K562 (cell line): Measurements from ENCODE around the gene ATF7IP. TPM values are rescaled to one million over a fixed set of nuclear protein-coding genes. Genes with fewer than 3 reads are reported as not detected.
A peak's percentile ranks its signal among the peaks of the same experiment; 100 is the strongest.

Experiments
- ATAC-seq: fragments of 200-7000 bp; cut with Tn5 transposase; 3 replicates; pipeline ENCODE4 v1.9.1; 2020; ENCODE audit warnings: moderate library complexity
- BruUV-seq: library from RNA; stranded (reverse); fragments of 400-500 nt; replicated peaks from 2 replicates; lab custom pipeline; 2021; lab: Mats Ljungman, UMichigan
- CTCF ChIA-PET: fragments of 300-600 bp; formaldehyde crosslinking; extraction: SDS; loops from one replicate; lab custom pipeline; 2021; ENCODE audit warnings: low intra/inter-chr PET ratio; lab: Yijun Ruan, JAX
- POLR2A ChIA-PET: fragments of 300-600, 350-650 bp; sonication (Branson Sonifier 250); formaldehyde crosslinking; extraction: SDS; loops from one replicate; lab custom pipeline; 2021; ENCODE audit warnings: antibody characterized with exemption, inconsistent platforms; lab: Yijun Ruan, JAX
- DNase-seq, 4 experiments: peaks; one replicate each; pipeline versions ENCODE4 v3.0.0 to v3.0.0-alpha.2; 2011 to 2018; ENCODE audit warnings: low spot score in 3 of 4, mixed read lengths in 3 of 4; ENCODE audit errors: extremely low read depth in 1 of 4
- FAIRE-seq: peaks from 2 replicates; lab custom pipeline; 2011; peaks lifted over from hg19 to GRCh38; lab: Jason Lieb, UNC
- H2AFZ ChIP-seq: 2 replicates; pipeline ENCODE4 v1.6.0; 2011; ENCODE audit warnings: low read depth, low read length, control low read depth, inconsistent platforms
- H3K27ac ChIP-seq: fragments of 200-600 bp; 3 replicates; pipeline ENCODE4 v1.8.0; 2011; ENCODE audit warnings: low read depth, mild to moderate bottlenecking, control low read depth, inconsistent platforms, low read length, moderate library complexity, mixed read lengths; ENCODE audit errors: extremely low read depth
- H3K27me3 ChIP-seq, 2 experiments: fragments of 300-600 bp in 1 of 2; 2 replicates in 1 of 2; 3 replicates in 1 of 2; pipeline versions ENCODE4 v1.6.0 to v1.8.0; 2011; ENCODE audit warnings: inconsistent platforms in 2 of 2, low read length in 2 of 2, mild to moderate bottlenecking in 1 of 2, mixed read lengths in 1 of 2, moderate library complexity in 1 of 2; ENCODE audit not compliant: control insufficient read depth in 2 of 2, insufficient read depth in 2 of 2
- H3K36me3 ChIP-seq: fragments of 300-600 bp; 3 replicates; pipeline ENCODE4 v1.8.0; 2011; ENCODE audit warnings: mild to moderate bottlenecking, low read length, inconsistent platforms; ENCODE audit not compliant: control insufficient read depth, insufficient read depth
- H3K4me1 ChIP-seq, 2 experiments: fragments of 200-600 bp in 1 of 2; replicated peaks in 1 of 2; 2 replicates in 1 of 2; 3 replicates in 1 of 2; pipeline versions ENCODE4 v1.5.1 to v1.8.0; 2011; ENCODE audit warnings: inconsistent platforms in 2 of 2, low read length in 2 of 2, mild to moderate bottlenecking in 1 of 2, mixed read lengths in 1 of 2, moderate library complexity in 1 of 2; ENCODE audit not compliant: control insufficient read depth in 2 of 2, insufficient read depth in 2 of 2
- H3K4me2 ChIP-seq: 2 replicates; pipeline ENCODE4 v1.6.1; 2011; ENCODE audit warnings: low read length, control low read depth, inconsistent platforms, mixed read lengths; ENCODE audit not compliant: insufficient read depth
- H3K4me3 ChIP-seq: fragments of 200-600 bp; sonication (generic), shearing (Covaris generic); 2 replicates; pipeline ENCODE4 v1.5.1; 2016; ENCODE audit warnings: control low read depth, inconsistent platforms
- H3K79me2 ChIP-seq: fragments of 200-600 bp; 3 replicates; pipeline ENCODE4 v1.8.0; 2011; ENCODE audit warnings: low read length, inconsistent platforms; ENCODE audit not compliant: control insufficient read depth, insufficient read depth
- H3K9ac ChIP-seq, 2 experiments: 2 replicates each; pipeline versions ENCODE4 v1.6.0 to v1.6.1; 2011; ENCODE audit warnings: low read depth in 2 of 2, low read length in 2 of 2, control low read depth in 1 of 2, inconsistent platforms in 1 of 2, mild to moderate bottlenecking in 1 of 2, mixed read lengths in 1 of 2; ENCODE audit not compliant: insufficient read depth in 1 of 2
- H3K9me1 ChIP-seq: one replicate; pipeline ENCODE4 v1.6.0; 2011; ENCODE audit warnings: inconsistent platforms, mild to moderate bottlenecking, low read length, moderate library complexity; ENCODE audit not compliant: control insufficient read depth, insufficient read depth
- H3K9me3 ChIP-seq: replicated peaks from 2 replicates; pipeline ENCODE4 v1.5.1; 2011; ENCODE audit warnings: low read depth, low read length, inconsistent platforms; ENCODE audit not compliant: control insufficient read depth, insufficient read depth
- H4K20me1 ChIP-seq: replicated peaks from 2 replicates; pipeline ENCODE4 v1.6.1; 2011; ENCODE audit warnings: low read length, inconsistent platforms, mixed read lengths; ENCODE audit not compliant: control insufficient read depth, insufficient read depth
- BACH1 ChIP-seq: fragments of 200-800 bp; sonication (Bioruptor generic); IDR thresholded peaks from 2 replicates; pipeline ENCODE4 v1.6.1; 2016; ENCODE audit warnings: missing genetic modification characterization, missing compliant biosample characterization
- CBFA2T2 ChIP-seq: fragments of 450-650 bp; conservative IDR thresholded peaks from 2 replicates; pipeline ENCODE4 v1.6.1; 2017; ENCODE audit warnings: mild to moderate bottlenecking
- CBFA2T3 ChIP-seq: fragments of 450-650 bp; IDR thresholded peaks from 2 replicates; pipeline ENCODE4 v1.6.1; 2017
- FOS ChIP-seq: IDR thresholded peaks from 3 replicates; pipeline ENCODE4 v1.6.1; 2011; ENCODE audit not compliant: insufficient read length; ENCODE audit errors: extremely low read depth
- MAFF ChIP-seq: IDR thresholded peaks from 2 replicates; pipeline ENCODE4 v1.6.1; 2012; ENCODE audit warnings: low read length, improper control_type of control experiment
- NFIC ChIP-seq: fragments of 450-650 bp; IDR thresholded peaks from 2 replicates; pipeline ENCODE4 v1.6.1; 2017; ENCODE audit warnings: mild to moderate bottlenecking, inconsistent platforms
- NKRF ChIP-seq: fragments of 450-650 bp; IDR thresholded peaks from 2 replicates; pipeline ENCODE4 v1.6.1; 2016; ENCODE audit warnings: borderline replicate concordance
- TCF3 ChIP-seq: sonication (generic); formaldehyde crosslinking; IDR thresholded peaks from 2 replicates; pipeline ENCODE4 v1.4.0; 2020; ENCODE audit warnings: mild to moderate bottlenecking, missing genetic modification reagents
- TRIM24 ChIP-seq, 2 experiments: fragments of 450-650 bp; IDR thresholded peaks; 2 replicates each; pipeline ENCODE4 v1.6.1; 2016
- ZBTB7A ChIP-seq: IDR thresholded peaks from 2 replicates; pipeline ENCODE4 v1.6.1; 2011; ENCODE audit warnings: low read depth, mild to moderate bottlenecking, low read length, moderate library complexity, borderline replicate concordance; ENCODE audit not compliant: control insufficient read depth
- ZNF175 ChIP-seq: fragments of 200-800 bp; sonication (Bioruptor generic); IDR thresholded peaks from 2 replicates; pipeline ENCODE4 v1.6.1; 2016; ENCODE audit warnings: low read depth, mild to moderate bottlenecking, missing genetic modification characterization, missing compliant biosample characterization
- ZNF609 ChIP-seq: sonication (generic); formaldehyde crosslinking; IDR thresholded peaks from 2 replicates; pipeline ENCODE4 v1.8.1; 2023; ENCODE audit warnings: missing genetic modification reagents, mild to moderate bottlenecking, borderline replicate concordance
- WGBS: fragments of 100-300 bp; shearing (Covaris generic); methylation state at CpG from one replicate; pipeline ENCODE4 v1.1.6; 2016; ENCODE audit warnings: low coverage, mixed read lengths; ENCODE audit not compliant: insufficient coverage; ENCODE audit errors: missing lambda C conversion rate; 5-methylcytosine and 5-hydroxymethylcytosine counted together
- in situ Hi-C: fragments of 300-500 bp; cut with MboI; formaldehyde crosslinking; loops from 4 replicates; pipeline ENCODE4 v1.15.0; 2018; ENCODE audit warnings: inconsistent platforms, mixed read lengths
- intact Hi-C: fragments of 100-400 bp; cut with micrococcal nuclease; formaldehyde crosslinking; loops from 2 replicates; pipeline ENCODE4 v1.14.2; 2022
- polyA plus RNA-seq, 8 experiments: library from polyadenylated mRNA; depleted of rRNA in 4 of 8; stranded (reverse) in 5 of 8; unstranded in 3 of 8; fragments of >200 nt; fragmentation: Nextera tagmentation in 2 of 8; fragmentation: Illumina TruSeq in 1 of 8; extraction: Ambion mirVana in 2 of 8; extraction: Trizol in 1 of 8; gene quantifications; 2 replicates each; pipeline versions ENCODE4 v1.2.1 to v1.2.3, GENCODE V29; 2011 to 2014; ENCODE audit warnings: inconsistent platforms in 1 of 8, missing spikeins in 1 of 8
- total RNA-seq, 7 experiments: library from RNA; depleted of rRNA in 6 of 7; stranded (reverse); fragments of >200 nt in 6 of 7; fragmentation: Illumina TruSeq in 2 of 7; extraction: Trizol in 2 of 7; gene quantifications; 2 replicates each; pipeline versions ENCODE4 v1.2.1 to v1.2.3, GENCODE V29; 2011 to 2021; ENCODE audit warnings: low replicate concordance in 1 of 7

ATF7IP gene
- total and polyA plus RNA-seq, 9 of the 15 experiments (the other 6 are each of a cell fraction or from before 2014, with no cell fraction given): 2.8 to 27.1 (median 11.0) TPM

DNA sequence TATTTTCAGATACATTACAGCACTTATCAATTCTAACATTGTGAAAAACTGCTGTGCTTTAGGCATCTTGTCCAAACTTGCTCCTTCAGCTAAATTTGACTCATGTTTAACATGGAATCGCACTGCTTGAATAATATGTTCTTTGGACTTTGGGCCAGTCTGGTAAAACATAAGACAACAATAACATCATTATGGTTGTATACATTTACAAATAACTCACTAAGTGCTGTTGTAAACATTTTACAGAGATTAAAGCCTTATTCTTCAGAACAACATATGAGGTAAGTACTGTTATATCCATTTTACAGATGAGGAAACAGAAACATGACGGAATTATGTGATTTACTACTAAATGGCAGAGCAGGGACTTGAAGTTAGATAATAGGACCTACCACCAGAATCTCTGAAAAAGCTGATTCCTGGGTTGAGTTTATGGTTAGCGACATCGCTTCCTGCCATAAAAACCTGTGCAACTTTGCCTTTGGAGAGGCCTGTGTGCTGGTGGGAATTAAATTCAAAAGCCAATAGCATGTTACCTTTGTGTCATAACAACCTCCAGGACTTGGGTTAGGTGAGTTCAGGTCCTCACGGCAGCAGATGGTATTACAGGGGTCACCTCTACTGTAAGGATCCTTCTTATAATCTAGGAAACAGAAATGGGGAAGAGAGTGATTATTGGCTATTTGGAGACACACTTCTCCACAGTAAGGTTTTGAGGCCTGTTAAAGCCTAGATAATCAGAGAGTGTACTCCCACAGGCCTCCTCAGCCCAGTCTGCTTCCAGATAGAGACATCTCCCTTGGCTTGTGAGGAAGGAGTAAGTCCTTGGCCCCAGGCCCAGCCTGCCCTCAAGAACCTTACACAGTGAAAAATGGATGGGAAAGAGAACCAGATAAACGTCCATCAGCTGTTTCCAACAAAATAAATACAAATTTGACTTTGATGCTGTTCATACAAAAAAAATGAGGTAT lies 140.4 kb downstream of the ATF7IP start:
- in situ Hi-C loops: no loop called here
- DNase-seq (peak in 1 of 4 experiments; percentile 21), FAIRE-seq (no peak), ATAC-seq (no peak)
- Histone ChIP-seq H3K9ac (no peak overlapping the region), H4K20me1 (no peaks in the 10 kb centered on the region), H3K4me3 (no peak overlapping the region), H3K4me1 (no peaks in the 10 kb centered on the region; a peak in 1 of 5 replicates), H3K9me1 (no peaks in the 10 kb centered on the region), H2AFZ (no peak overlapping the region), H3K36me3 (peaks cover 33% of the 10 kb centered on the region; the same call in 1 of the 3 replicates), H3K9me3 (no peaks in the 10 kb centered on the region), H3K27ac (no peak overlapping the region), H3K4me2 (no peak overlapping the region), H3K79me2 (no peaks in the 10 kb centered on the region), H3K27me3 (no peaks in the 10 kb centered on the region)
- BruUV-seq: no TSS peak
- WGBS: 78% methylated on average over 6 of the region's 6 CpGs
- ChIA-PET CTCF (no interaction called here), POLR2A (no interaction called here)
- no peak for TF ChIP-seq NKRF
- 0 out of 2 replicates have a peak, but pooled peaks have one; percentile 8 for TF ChIP-seq CBFA2T2
- TF ChIP-seq MAFF: no peak
- peak; percentile 38; the same call in 1 of the 2 replicates for TF ChIP-seq TCF3 (CRISPR knock-in tag)
- no peak for TF ChIP-seq BACH1 (tag)
- no peak for TF ChIP-seq ZNF609 (CRISPR knock-in tag)
- TF ChIP-seq CBFA2T3: peak; percentile 51
- TF ChIP-seq NFIC: 0 out of 2 replicates have a peak, but pooled peaks have one; percentile 19
- TF ChIP-seq FOS: no peak
- TF ChIP-seq ZNF175 (CRISPR knock-in tag): no peak
- TF ChIP-seq TRIM24 (IDR thresholded peaks at IDR 0.05): peak in 1 of 2 experiments; percentile 30; a peak in 1 of 4 replicates
- no peak for TF ChIP-seq ZBTB7A
- intact Hi-C loops: no loop called here
